Upper lobe of left lung (tissue), 6 donors: ENCODE results near the gene CYSRT1. TPM values are rescaled to one million over a fixed set of nuclear protein-coding genes. Genes with fewer than 3 reads are reported as not detected.

Experiments used
- ATAC-seq, 2 donors: fragments of 200-7000 bp; cut with Tn5 transposase; one replicate each; pipeline ENCODE4 v1.9.1; 2022; ENCODE audit warnings: mild to moderate bottlenecking in 2 of 2, moderate library complexity in 2 of 2; ENCODE audit not compliant: low FRiP score in 2 of 2
- DNase-seq, 2 donors: peaks; one replicate each; pipeline ENCODE4 v3.0.0-alpha.2; 2019 to 2020
- H3K27ac ChIP-seq, 4 donors: fragments of 200-600 bp; sonication (generic); one replicate each; pipeline ENCODE4 v1.5.1; 2016 to 2019
- H3K27me3 ChIP-seq, 4 donors: fragments of 200-600 bp; sonication (generic); one replicate each; pipeline ENCODE4 v1.5.1; 2017 to 2019
- H3K36me3 ChIP-seq, 4 donors: fragments of 200-600 bp; sonication (generic); one replicate each; pipeline ENCODE4 v1.5.1; 2016 to 2019
- H3K4me1 ChIP-seq, 4 donors: fragments of 200-600 bp; sonication (generic); one replicate each; pipeline ENCODE4 v1.5.1; 2018 to 2019
- H3K4me3 ChIP-seq, 4 donors: fragments of 200-600 bp; sonication (generic); one replicate each; pipeline ENCODE4 v1.5.1; 2017 to 2019; ENCODE audit warnings: mild to moderate bottlenecking in 2 of 4, moderate library complexity in 1 of 4
- H3K9me3 ChIP-seq, 4 donors: fragments of 200-600 bp; sonication (generic); one replicate each; pipeline ENCODE4 v1.5.1; 2018 to 2019
- CTCF ChIP-seq, 6 experiments: fragments of 450-650 bp in 4 of 6; fragments of 200-600 bp in 2 of 6; sonication (generic) in 2 of 6; IDR thresholded peaks; one replicate each; pipeline ENCODE4 v1.5.1; 2016 to 2019; ENCODE audit warnings: antibody characterized with exemption in 6 of 6
- EP300 ChIP-seq, 4 donors: sonication (generic); formaldehyde crosslinking; IDR thresholded peaks; one replicate each; pipeline ENCODE4 v1.5.1; 2017; ENCODE audit warnings: antibody characterized with exemption in 4 of 4, control low read depth in 2 of 4
- POLR2A ChIP-seq, 4 donors: fragments of 450-650 bp; IDR thresholded peaks; one replicate each; pipeline ENCODE4 v1.5.1; 2016 to 2017; ENCODE audit warnings: antibody characterized with exemption in 4 of 4, mild to moderate bottlenecking in 2 of 4
- POLR2AphosphoS5 ChIP-seq, 2 donors: sonication (generic); formaldehyde crosslinking; IDR thresholded peaks; one replicate each; pipeline ENCODE4 v1.5.1; 2017; ENCODE audit warnings: antibody characterized with exemption in 2 of 2
- WGBS, 2 donors: methylation state at CpG; one replicate each; pipeline ENCODE4 v1.1.5; 2017 to 2018; 5-methylcytosine and 5-hydroxymethylcytosine counted together
- total RNA-seq, 6 donors: library from RNA; depleted of rRNA in 4 of 6; stranded (reverse); fragments of >200 nt in 4 of 6; gene quantifications; one replicate each; pipeline versions ENCODE4 v1.1.0 to v1.2.1, GENCODE V29; 2016 to 2021
- donor health status: DM: no; HTN: no; CAD: no; lungs with moderate emphysema.
- donor health status: DM: no; HTN: yes; CAD: no; lungs with severe emphysema.

The CYSRT1 gene
- total RNA-seq, 6 donors from 2014 or later = 0.20 to 2.0 (median 0.97) TPM; not detected in 1

- WGBS, 2 donors = 5 to 15% methylated on average over 8 to 31 of the region's 105 CpGs
- peak within 1 kb of the TSS; percentile 76 to 92 (median 84) for H3K27ac ChIP-seq
- peaks cover 2 to 27% (median 18%) of the 10 kb centered on the region in 4 donors for H3K36me3 ChIP-seq
- no peaks in the 10 kb centered on the region for H3K9me3 ChIP-seq
- peak within 1 kb of the TSS; percentile 99 to 100 (median 100) for H3K4me3 ChIP-seq
- peak; percentile 33 to 67 for TF ChIP-seq POLR2AphosphoS5 (IDR thresholded peaks at IDR 0.05)
- no peak for TF ChIP-seq EP300 (IDR thresholded peaks at IDR 0.05)
- peak in 1 of 4 donors; percentile 77 for TF ChIP-seq POLR2A (IDR thresholded peaks at IDR 0.05)
- peak in 4 of 6 experiments; percentile 5 to 54 (median 11) for TF ChIP-seq CTCF (IDR thresholded peaks at IDR 0.05)
- peak; percentile 94 to 100 for DNase-seq
- H3K4me1 ChIP-seq = peaks cover 23 to 30% (median 25%) of the 10 kb centered on the region in 4 donors
- no peaks in the 10 kb centered on the region for H3K27me3 ChIP-seq
- peak; percentile 89 to 96 for ATAC-seq
Measured at GRCh38 chr9:137254624-137255447, 29.9 kb downstream of the CYSRT1 start, which contains the start of gene NELFB. TSS of gene NELFB (plus strand) at chr9:137255327.

- Histone ChIP-seq H3K4me1 (peaks cover 23 to 30% (median 25%) of the 10 kb centered on the region in 4 donors), H3K9me3 (no peaks in the 10 kb centered on the region), H3K27me3 (no peaks in the 10 kb centered on the region), H3K4me3 (peak overlapping the region; percentile 99 to 100 (median 100)), H3K27ac (peak overlapping the region; percentile 73 to 92 (median 80)), H3K36me3 (peaks cover 2 to 27% (median 18%) of the 10 kb centered on the region in 4 donors)
- ATAC-seq (peak; percentile 17 to 52), DNase-seq (peak in 1 of 2 donors; percentile 65)
- TF ChIP-seq EP300 (IDR thresholded peaks at IDR 0.05) (no peak), CTCF (IDR thresholded peaks at IDR 0.05) (no peak), POLR2AphosphoS5 (IDR thresholded peaks at IDR 0.05) (no peak), POLR2A (IDR thresholded peaks at IDR 0.05) (no peak)
- 0 to 6% methylated on average over 7 to 20 of the region's 51 CpGs for WGBS, 2 donors
Measured at GRCh38 chr9:137255448-137256114, 30.6 kb downstream of the CYSRT1 start.

- Histone ChIP-seq H3K4me3 (peak overlapping the region in 3 of 4 donors; percentile 100), H3K36me3 (peaks cover 2 to 27% (median 18%) of the 10 kb centered on the region in 4 donors), H3K4me1 (peaks cover 23 to 30% (median 25%) of the 10 kb centered on the region in 4 donors), H3K9me3 (no peaks in the 10 kb centered on the region), H3K27ac (no peak overlapping the region), H3K27me3 (no peaks in the 10 kb centered on the region)
- no peak for TF ChIP-seq POLR2AphosphoS5 (IDR thresholded peaks at IDR 0.05)
- no peak for TF ChIP-seq CTCF (IDR thresholded peaks at IDR 0.05)
- TF ChIP-seq EP300 (IDR thresholded peaks at IDR 0.05) = no peak
- TF ChIP-seq POLR2A (IDR thresholded peaks at IDR 0.05) = no peak
- no peak for ATAC-seq
- DNase-seq = peak in 1 of 2 donors; percentile 25
- 85 to 91% methylated on average over 9 to 15 of the region's 15 CpGs for WGBS, 2 donors
Measured at GRCh38 chr9:137256362-137256761, 31.4 kb downstream of the CYSRT1 start.

GRCh38 chr9:137256856-137257255 lies 31.9 kb downstream of the CYSRT1 start:
- H3K27me3 ChIP-seq = no peaks in the 10 kb centered on the region
- H3K4me3 ChIP-seq = peak overlapping the region in 2 of 4 donors; percentile 100
- peaks cover 2 to 27% (median 18%) of the 10 kb centered on the region in 4 donors for H3K36me3 ChIP-seq
- 88 to 96% methylated on average over 9 to 15 of the region's 15 CpGs for WGBS, 2 donors
- no peak overlapping the region for H3K27ac ChIP-seq
- peaks cover 23 to 34% (median 25%) of the 10 kb centered on the region in 4 donors for H3K4me1 ChIP-seq
- H3K9me3 ChIP-seq = no peaks in the 10 kb centered on the region
- TF ChIP-seq CTCF (IDR thresholded peaks at IDR 0.05) (no peak), EP300 (IDR thresholded peaks at IDR 0.05) (no peak)
- no peak for ATAC-seq
- peak in 1 of 2 donors; percentile 27 for DNase-seq
